ENCODE data around the gene XPO4. TPM values are rescaled to one million over a fixed set of nuclear protein-coding genes. Genes with fewer than 3 reads are reported as not detected.

The XPO4 gene
- total and polyA plus RNA-seq, 7 experiments from 2014 or later, result 6.1 to 26.5 (median 21.0) TPM

GRCh38 chr13:20772401-20773131, 130.0 kb downstream of the XPO4 start:
- H3K4me1 Mint-ChIP-seq, result peaks cover 21 to 62% (median 53%) of the 10 kb centered on the region in 7 donors
- no peak for DNase-seq

GRCh38 chr13:20769834-20770233, 132.7 kb downstream of the XPO4 start:
- no peak for DNase-seq
- no peak overlapping the region for H3K27ac ChIP-seq (ENCODE audit: low read depth, low read length)
- Mint-ChIP-seq H3K27ac (peak overlapping the region in 7 of 9 donors; percentile 35 to 83 (median 69)), H3K4me1 (peaks cover 22 to 54% (median 45%) of the 10 kb centered on the region in 7 donors), H3K9me3 (peaks cover 5 to 45% (median 20%) of the 10 kb centered on the region in 11 donors), H3K27me3 (no peaks in the 10 kb centered on the region), H3K4me3 (peak overlapping the region in 3 of 10 donors; percentile 10 to 43 (median 27)), H3K36me3 (peaks cover 14 to 58% (median 35%) of the 10 kb centered on the region in 5 donors)
- H3K9me3 ChIP-seq (ENCODE audit: control insufficient read depth in 2 of 3, low read length in 3 of 3), result peaks cover 0 to 14% (median 0%) of the 10 kb centered on the region in 3 experiments
- ChIA-PET CTCF (no interaction called here), POLR2A (no interaction called here)
- peaks cover 0 to 5% (median 0%) of the 10 kb centered on the region in 3 experiments for H3K36me3 ChIP-seq (ENCODE audit: control insufficient read depth in 2 of 3, insufficient read depth in 3 of 3, low read length in 3 of 3)
- intact Hi-C loops (cut with micrococcal nuclease), result loop anchor here (5.0 kb wide), 7 partner anchors 527 to 1138 kb away; partner anchors contain the start of genes FGF9 (in 1 of the 2), MICU2 (in 1 of the 2), MPHOSPH8 (in 1 of the 2) and ZDHHC20 (in 1 of the 2)
- H3K4me1 ChIP-seq (ENCODE audit: control insufficient read depth in 2 of 2, insufficient read depth in 2 of 2, low read length in 2 of 2), result peaks cover 9 to 16% of the 10 kb centered on the region in 2 donors
- no peaks in the 10 kb centered on the region for H3K27me3 ChIP-seq (ENCODE audit: control insufficient read depth in 2 of 2, insufficient read depth in 2 of 2, low read length in 2 of 2)
- no peak for ATAC-seq
- H3K4me3 ChIP-seq (ENCODE audit: low read length), result no peak overlapping the region

More at GRCh38 chr13:20772401-20773131, 130.0 kb downstream of the XPO4 start:
- Histone ChIP-seq H3K4me3 (ENCODE audit: low read length) (peak overlapping the region; percentile 90), H3K36me3 (ENCODE audit: control insufficient read depth in 2 of 3, insufficient read depth in 3 of 3, low read length in 3 of 3) (peaks cover 0 to 5% (median 0%) of the 10 kb centered on the region in 3 experiments), H3K9me3 (ENCODE audit: control insufficient read depth in 2 of 3, low read length in 3 of 3) (peaks cover 0 to 7% (median 0%) of the 10 kb centered on the region in 3 experiments), H3K4me1 (ENCODE audit: control insufficient read depth in 2 of 2, insufficient read depth in 2 of 2, low read length in 2 of 2) (peaks cover 9 to 16% of the 10 kb centered on the region in 2 donors), H3K27ac (ENCODE audit: low read depth, low read length) (peak overlapping the region; percentile 93), H3K27me3 (ENCODE audit: control insufficient read depth in 2 of 2, insufficient read depth in 2 of 2, low read length in 2 of 2) (no peaks in the 10 kb centered on the region)
- peak overlapping the region; percentile 85 to 99 (median 94) for H3K4me3 Mint-ChIP-seq
- ATAC-seq, result no peak
- H3K36me3 Mint-ChIP-seq, result peaks cover 12 to 54% (median 32%) of the 10 kb centered on the region in 5 donors
- peak overlapping the region; percentile 94 to 100 (median 99) for H3K27ac Mint-ChIP-seq
- POLR2A ChIA-PET, result interaction anchor here (0.6 to 3.1 kb wide), 10 partner anchors 10 to 1140 kb away, joined by 3 to 9 read pairs (median 4); partner anchors contain the start of gene XPO4
- no peaks in the 10 kb centered on the region for H3K27me3 Mint-ChIP-seq
- intact Hi-C loops (cut with micrococcal nuclease), result loop anchor here (1.0 to 5.0 kb wide), 22 partner anchors 56 to 1140 kb away; partner anchors contain the start of genes CRYL1 (in 2 of the 2), IFT88 (in 2 of the 2), MPHOSPH8 (in 2 of the 2) and MRPL57 (in 2 of the 2)
- H3K9me3 Mint-ChIP-seq, result peaks cover 1 to 32% (median 17%) of the 10 kb centered on the region in 11 donors
- CTCF ChIA-PET, result no interaction called here

DNA sequence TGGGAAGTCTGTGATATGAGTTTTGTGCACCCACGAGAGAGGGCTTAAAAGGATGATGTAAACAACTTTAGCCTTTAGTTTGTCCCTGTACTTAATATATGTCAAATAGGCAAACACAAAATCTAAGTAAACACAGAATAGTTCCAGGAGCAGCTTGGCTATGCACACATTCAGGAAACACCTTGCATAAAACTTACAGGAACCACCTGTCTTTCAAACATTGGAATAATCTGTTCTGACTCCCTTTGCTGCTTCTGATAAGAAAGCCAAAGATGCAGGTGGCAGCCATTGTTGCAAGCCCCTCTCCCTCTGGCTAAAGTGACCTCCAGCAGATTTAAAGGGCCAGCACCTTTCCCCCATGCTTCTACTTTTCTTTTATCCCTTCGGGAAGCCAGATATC, 133.5 kb downstream of the XPO4 start:
- Mint-ChIP-seq H3K27ac (peak overlapping the region in 3 of 9 donors; percentile 30 to 83 (median 52)), H3K9me3 (peaks cover 5 to 45% (median 20%) of the 10 kb centered on the region in 11 donors), H3K27me3 (no peaks in the 10 kb centered on the region), H3K36me3 (peaks cover 14 to 57% (median 38%) of the 10 kb centered on the region in 5 donors), H3K4me1 (peaks cover 19 to 47% (median 40%) of the 10 kb centered on the region in 7 donors), H3K4me3 (no peak overlapping the region)
- ATAC-seq (no peak), DNase-seq (no peak)
- peaks cover 0 to 5% (median 0%) of the 10 kb centered on the region in 3 experiments for H3K36me3 ChIP-seq (ENCODE audit: control insufficient read depth in 2 of 3, insufficient read depth in 3 of 3, low read length in 3 of 3)
- peaks cover 9 to 13% of the 10 kb centered on the region in 2 donors for H3K4me1 ChIP-seq (ENCODE audit: control insufficient read depth in 2 of 2, insufficient read depth in 2 of 2, low read length in 2 of 2)
- peaks cover 0 to 14% (median 0%) of the 10 kb centered on the region in 3 experiments for H3K9me3 ChIP-seq (ENCODE audit: control insufficient read depth in 2 of 3, low read length in 3 of 3)
- no peak overlapping the region for H3K4me3 ChIP-seq (ENCODE audit: low read length)
- intact Hi-C loops (cut with micrococcal nuclease), result no loop called here
- no peaks in the 10 kb centered on the region for H3K27me3 ChIP-seq (ENCODE audit: control insufficient read depth in 2 of 2, insufficient read depth in 2 of 2, low read length in 2 of 2)
- CTCF ChIA-PET, result no interaction called here
- POLR2A ChIA-PET, result interaction anchor here (1.0 kb wide), 1 partner anchor 207 kb away, joined by 3 read pairs; no protein-coding TSS in a partner anchor
- no peak overlapping the region for H3K27ac ChIP-seq (ENCODE audit: low read depth, low read length)

DNA sequence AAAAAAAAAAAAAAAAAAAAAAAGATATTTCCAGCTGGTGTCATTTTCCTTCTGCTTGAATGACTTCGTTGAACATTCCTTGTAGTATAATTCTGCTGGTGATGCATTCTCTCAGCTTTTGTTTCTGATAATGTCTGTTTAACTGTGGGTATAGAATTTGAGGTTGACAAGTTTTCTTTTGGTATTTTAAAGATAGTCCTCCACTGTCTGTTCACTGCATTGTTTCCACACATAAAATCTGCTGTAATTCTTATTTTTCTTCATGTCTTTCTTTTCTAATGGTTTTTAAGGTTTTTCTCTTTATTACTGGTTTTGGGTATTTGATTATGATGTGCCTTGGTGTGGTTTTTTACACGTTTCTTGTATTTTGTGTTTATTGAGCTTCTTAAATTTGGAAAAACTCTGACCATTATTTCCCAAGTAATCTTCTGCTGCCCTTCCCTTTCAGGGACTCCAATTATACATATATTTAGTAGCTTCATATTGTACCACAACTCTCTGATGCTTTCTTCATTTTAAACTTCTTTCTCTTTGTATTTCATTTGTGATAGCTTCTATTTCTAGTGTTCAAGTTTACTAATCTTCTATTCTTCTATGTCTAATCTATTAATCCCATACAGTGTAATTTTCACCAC, 135.1 kb downstream of the XPO4 start:
- ATAC-seq, result no peak
- Histone ChIP-seq H3K36me3 (ENCODE audit: control insufficient read depth in 2 of 3, insufficient read depth in 3 of 3, low read length in 3 of 3) (peaks cover 0 to 5% (median 0%) of the 10 kb centered on the region in 3 experiments), H3K27ac (ENCODE audit: low read depth, low read length) (no peak overlapping the region), H3K4me3 (ENCODE audit: low read length) (no peak overlapping the region), H3K4me1 (ENCODE audit: control insufficient read depth in 2 of 2, insufficient read depth in 2 of 2, low read length in 2 of 2) (peaks cover 3 to 4% of the 10 kb centered on the region in 2 donors), H3K9me3 (ENCODE audit: control insufficient read depth in 2 of 3, low read length in 3 of 3) (peaks cover 0 to 14% (median 0%) of the 10 kb centered on the region in 3 experiments), H3K27me3 (ENCODE audit: control insufficient read depth in 2 of 2, insufficient read depth in 2 of 2, low read length in 2 of 2) (no peaks in the 10 kb centered on the region)
- H3K9me3 Mint-ChIP-seq, result peaks cover 5 to 41% (median 20%) of the 10 kb centered on the region in 11 donors
- peaks cover 9 to 35% (median 28%) of the 10 kb centered on the region in 7 donors for H3K4me1 Mint-ChIP-seq
- H3K27me3 Mint-ChIP-seq, result no peaks in the 10 kb centered on the region
- ChIA-PET POLR2A (interaction anchor here (1.3 to 1.4 kb wide), 2 partner anchors 12 to 135 kb away, joined by 3 read pairs; partner anchors contain the start of gene XPO4), CTCF (no interaction called here)
- no peak for DNase-seq
- peaks cover 14 to 50% (median 39%) of the 10 kb centered on the region in 5 donors for H3K36me3 Mint-ChIP-seq
- H3K4me3 Mint-ChIP-seq, result peak overlapping the region in 1 of 10 donors; percentile 46
- intact Hi-C loops (cut with micrococcal nuclease), result no loop called here
- H3K27ac Mint-ChIP-seq, result peak overlapping the region in 1 of 9 donors; percentile 24

GRCh38 chr13:20760872-20761271, 141.7 kb downstream of the XPO4 start:
- ATAC-seq, result no peak
- CTCF ChIA-PET, result no interaction called here

GRCh38 chr13:20754009-20754408, 148.5 kb downstream of the XPO4 start:
- H3K4me1 ChIP-seq (ENCODE audit: control insufficient read depth in 2 of 2, insufficient read depth in 2 of 2, low read length in 2 of 2), result no peaks in the 10 kb centered on the region
- ChIA-PET POLR2A (no interaction called here), CTCF (interaction anchor here (0.5 kb wide), 1 partner anchor 173 kb away, joined by 3 read pairs; no protein-coding TSS in a partner anchor)
- Mint-ChIP-seq H3K4me1 (peaks cover 0 to 5% (median 0%) of the 10 kb centered on the region in 7 donors), H3K4me3 (no peak overlapping the region), H3K36me3 (peaks cover 24 to 66% (median 56%) of the 10 kb centered on the region in 5 donors), H3K27me3 (no peaks in the 10 kb centered on the region), H3K27ac (no peak overlapping the region), H3K9me3 (peaks cover 14 to 77% (median 37%) of the 10 kb centered on the region in 11 donors)
- no peak overlapping the region for H3K4me3 ChIP-seq (ENCODE audit: low read length)
- H3K9me3 ChIP-seq (ENCODE audit: control insufficient read depth in 2 of 3, low read length in 3 of 3), result peaks cover 0 to 32% (median 3%) of the 10 kb centered on the region in 3 experiments
- H3K27me3 ChIP-seq (ENCODE audit: control insufficient read depth in 2 of 2, insufficient read depth in 2 of 2, low read length in 2 of 2), result no peaks in the 10 kb centered on the region
- no peak overlapping the region for H3K27ac ChIP-seq (ENCODE audit: low read depth, low read length)
- ATAC-seq, result no peak
- peaks cover 0 to 8% (median 0%) of the 10 kb centered on the region in 3 experiments for H3K36me3 ChIP-seq (ENCODE audit: control insufficient read depth in 2 of 3, insufficient read depth in 3 of 3, low read length in 3 of 3)
- intact Hi-C loops (cut with micrococcal nuclease), result no loop called here
- no peak for DNase-seq

More at GRCh38 chr13:20760872-20761271, 141.7 kb downstream of the XPO4 start:
- POLR2A ChIA-PET, result no interaction called here
- no peaks in the 10 kb centered on the region for H3K27me3 ChIP-seq (ENCODE audit: control insufficient read depth in 2 of 2, insufficient read depth in 2 of 2, low read length in 2 of 2)
- H3K4me3 Mint-ChIP-seq, result no peak overlapping the region
- peaks cover 7 to 33% (median 22%) of the 10 kb centered on the region in 5 donors for H3K36me3 Mint-ChIP-seq
- DNase-seq, result no peak
- no peaks in the 10 kb centered on the region for H3K4me1 ChIP-seq (ENCODE audit: control insufficient read depth in 2 of 2, insufficient read depth in 2 of 2, low read length in 2 of 2)
- H3K27ac Mint-ChIP-seq, result no peak overlapping the region
- peaks cover 0 to 13% (median 6%) of the 10 kb centered on the region in 11 donors for H3K9me3 Mint-ChIP-seq
- peaks cover 0 to 6% (median 0%) of the 10 kb centered on the region in 7 donors for H3K4me1 Mint-ChIP-seq
- no peak overlapping the region for H3K27ac ChIP-seq (ENCODE audit: low read depth, low read length)
- intact Hi-C loops (cut with micrococcal nuclease), result no loop called here
- H3K9me3 ChIP-seq (ENCODE audit: control insufficient read depth in 2 of 3, low read length in 3 of 3), result no peaks in the 10 kb centered on the region
- peaks cover 0 to 8% (median 0%) of the 10 kb centered on the region in 3 experiments for H3K36me3 ChIP-seq (ENCODE audit: control insufficient read depth in 2 of 3, insufficient read depth in 3 of 3, low read length in 3 of 3)
- H3K4me3 ChIP-seq (ENCODE audit: low read length), result no peak overlapping the region
- H3K27me3 Mint-ChIP-seq, result no peaks in the 10 kb centered on the region

All from naive thymus-derived CD4-positive, alpha-beta T cell (primary cell).